Activated CD4-positive, alpha-beta memory T cell treated with anti-CD3 and anti-CD28 coated beads for 36 hours (primary cell): Measurements from ENCODE around the gene MYBPC2. TPM values are rescaled to one million over a fixed set of nuclear protein-coding genes. Genes with fewer than 3 reads are reported as not detected.

Experiments used
- CTCF ChIA-PET: fragments of 350-600 bp; sonication (Branson Sonifier 250); formaldehyde crosslinking; loops from one replicate; lab custom pipeline; 2021; ENCODE audit warnings: antibody characterized with exemption, inconsistent platforms; lab: Charles Lee
- POLR2A ChIA-PET: fragments of 350-600 bp; sonication (Branson Sonifier 250); formaldehyde crosslinking; loops from one replicate; lab custom pipeline; 2021; ENCODE audit warnings: antibody characterized with exemption; lab: Charles Lee
- DNase-seq: peaks from one replicate; pipeline ENCODE4 v3.0.0-alpha.2; 2020
- H3K27ac Mint-ChIP-seq: one replicate; pipeline ENCODE4 v1.8.0; 2021; ENCODE audit warnings: mixed read lengths
- H3K27me3 Mint-ChIP-seq: one replicate; pipeline ENCODE4 v1.8.0; 2021; ENCODE audit warnings: mixed read lengths
- H3K36me3 Mint-ChIP-seq: one replicate; pipeline ENCODE4 v1.8.0; 2021; ENCODE audit warnings: mixed read lengths
- H3K4me1 Mint-ChIP-seq: one replicate; pipeline ENCODE4 v1.8.0; 2021; ENCODE audit warnings: low read depth, mixed read lengths
- H3K4me3 Mint-ChIP-seq: one replicate; pipeline ENCODE4 v1.8.0; 2021; ENCODE audit warnings: mild to moderate bottlenecking, mixed read lengths
- H3K9me3 Mint-ChIP-seq: one replicate; pipeline ENCODE4 v1.8.0; 2021; ENCODE audit warnings: mixed read lengths
- intact Hi-C: fragments of 100-400 bp; cut with micrococcal nuclease; formaldehyde crosslinking; loops from one replicate; pipeline ENCODE4 v1.15.1; 2023
- total RNA-seq, 2 experiments: library from RNA; stranded (reverse); gene quantifications; one replicate each; pipeline ENCODE4 v1.2.3, GENCODE V29; 2021

Gene MYBPC2
- total RNA-seq, 2 experiments from 2014 or later, result 0.38 to 0.94 TPM

GRCh38 chr19:50479761-50480251 is 47.1 kb downstream of the MYBPC2 start:
- H3K4me1 Mint-ChIP-seq, result peaks cover 22% of the 10 kb centered on the region
- H3K36me3 Mint-ChIP-seq, result peaks cover 27% of the 10 kb centered on the region
- ChIA-PET CTCF (interaction anchor here (0.7 to 1.7 kb wide), 2 partner anchors 111 to 128 kb away, joined by 3 to 8 read pairs; no protein-coding TSS in a partner anchor), POLR2A (no interaction called here)
- H3K9me3 Mint-ChIP-seq, result no peaks in the 10 kb centered on the region
- DNase-seq, result no peak
- no peaks in the 10 kb centered on the region for H3K27me3 Mint-ChIP-seq
- H3K27ac Mint-ChIP-seq, result no peak overlapping the region
- no peak overlapping the region for H3K4me3 Mint-ChIP-seq
- intact Hi-C loops, result no loop called here

GRCh38 chr19:50480281-50481111 is 47.8 kb downstream of the MYBPC2 start:
- Mint-ChIP-seq H3K9me3 (no peaks in the 10 kb centered on the region), H3K4me1 (peaks cover 22% of the 10 kb centered on the region), H3K4me3 (no peak overlapping the region), H3K27ac (no peak overlapping the region), H3K27me3 (no peaks in the 10 kb centered on the region), H3K36me3 (peaks cover 30% of the 10 kb centered on the region)
- ChIA-PET POLR2A (no interaction called here), CTCF (no interaction called here)
- DNase-seq, result no peak
- intact Hi-C loops, result no loop called here

GRCh38 chr19:50481351-50482149 is 48.9 kb downstream of the MYBPC2 start:
- H3K4me3 Mint-ChIP-seq, result no peak overlapping the region
- H3K27ac Mint-ChIP-seq, result no peak overlapping the region
- POLR2A ChIA-PET, result no interaction called here
- intact Hi-C loops, result no loop called here
- DNase-seq, result no peak
- no peaks in the 10 kb centered on the region for H3K27me3 Mint-ChIP-seq
- H3K9me3 Mint-ChIP-seq, result peaks cover 2% of the 10 kb centered on the region
- CTCF ChIA-PET, result no interaction called here
- H3K4me1 Mint-ChIP-seq, result peaks cover 20% of the 10 kb centered on the region
- H3K36me3 Mint-ChIP-seq, result peaks cover 29% of the 10 kb centered on the region

GRCh38 chr19:50482271-50482855 is 49.7 kb downstream of the MYBPC2 start:
- Mint-ChIP-seq H3K9me3 (peaks cover 5% of the 10 kb centered on the region), H3K4me1 (peaks cover 14% of the 10 kb centered on the region), H3K4me3 (no peak overlapping the region), H3K36me3 (peaks cover 25% of the 10 kb centered on the region), H3K27ac (no peak overlapping the region), H3K27me3 (no peaks in the 10 kb centered on the region)
- DNase-seq, result no peak
- POLR2A ChIA-PET, result no interaction called here
- intact Hi-C loops, result no loop called here
- CTCF ChIA-PET, result interaction anchor here (1.9 kb wide), 1 partner anchor 74 kb away, joined by 6 read pairs; no protein-coding TSS in a partner anchor

GRCh38 chr19:50482916-50483315 is 50.2 kb downstream of the MYBPC2 start:
- intact Hi-C loops, result no loop called here
- no peak overlapping the region for H3K4me3 Mint-ChIP-seq
- no peak overlapping the region for H3K27ac Mint-ChIP-seq
- peaks cover 5% of the 10 kb centered on the region for H3K9me3 Mint-ChIP-seq
- peaks cover 20% of the 10 kb centered on the region for H3K36me3 Mint-ChIP-seq
- no peaks in the 10 kb centered on the region for H3K27me3 Mint-ChIP-seq
- ChIA-PET POLR2A (no interaction called here), CTCF (interaction anchor here (1.9 kb wide), 1 partner anchor 73 kb away, joined by 6 read pairs; no protein-coding TSS in a partner anchor)
- DNase-seq, result no peak
- peaks cover 8% of the 10 kb centered on the region for H3K4me1 Mint-ChIP-seq

GRCh38 chr19:50485284-50485955 is 52.7 kb downstream of the MYBPC2 start:
- Mint-ChIP-seq H3K27ac (no peak overlapping the region), H3K4me3 (no peak overlapping the region), H3K36me3 (peaks cover 16% of the 10 kb centered on the region), H3K27me3 (no peaks in the 10 kb centered on the region), H3K9me3 (peaks cover 5% of the 10 kb centered on the region), H3K4me1 (peaks cover 2% of the 10 kb centered on the region)
- CTCF ChIA-PET, result no interaction called here
- DNase-seq, result no peak
- intact Hi-C loops, result no loop called here
- POLR2A ChIA-PET, result no interaction called here

- Mint-ChIP-seq H3K9me3 (peaks cover 5% of the 10 kb centered on the region), H3K27ac (no peak overlapping the region), H3K36me3 (peaks cover 13% of the 10 kb centered on the region), H3K4me1 (peaks cover 14% of the 10 kb centered on the region), H3K27me3 (no peaks in the 10 kb centered on the region), H3K4me3 (no peak overlapping the region)
- POLR2A ChIA-PET, result no interaction called here
- CTCF ChIA-PET, result interaction anchor here (0.6 to 1.4 kb wide), 8 partner anchors 8 to 296 kb away, joined by 3 to 5 read pairs (median 4); partner anchors contain the start of gene JOSD2
- DNase-seq, result peak; percentile 80
- intact Hi-C loops, result no loop called here
These were observed 54.3 kb downstream of the MYBPC2 start for GRCh38 chr19:50486823-50487515.

GRCh38 chr19:50488389-50489194 is 55.9 kb downstream of the MYBPC2 start:
- H3K9me3 Mint-ChIP-seq, result peaks cover 5% of the 10 kb centered on the region
- POLR2A ChIA-PET, result no interaction called here
- intact Hi-C loops, result no loop called here
- no peak overlapping the region for H3K4me3 Mint-ChIP-seq
- H3K4me1 Mint-ChIP-seq, result peaks cover 19% of the 10 kb centered on the region
- CTCF ChIA-PET, result interaction anchor here (0.9 to 1.6 kb wide), 2 partner anchors 21 to 68 kb away, joined by 3 to 4 read pairs; no protein-coding TSS in a partner anchor
- no peaks in the 10 kb centered on the region for H3K27me3 Mint-ChIP-seq
- no peak overlapping the region for H3K27ac Mint-ChIP-seq
- DNase-seq, result no peak
- peaks cover 5% of the 10 kb centered on the region for H3K36me3 Mint-ChIP-seq

GRCh38 chr19:50489461-50490011 is 56.8 kb downstream of the MYBPC2 start:
- Mint-ChIP-seq H3K9me3 (peaks cover 5% of the 10 kb centered on the region), H3K27me3 (no peaks in the 10 kb centered on the region), H3K27ac (no peak overlapping the region), H3K36me3 (peaks cover 5% of the 10 kb centered on the region), H3K4me3 (no peak overlapping the region), H3K4me1 (peaks cover 19% of the 10 kb centered on the region)
- intact Hi-C loops, result no loop called here
- ChIA-PET POLR2A (no interaction called here), CTCF (no interaction called here)
- DNase-seq, result no peak

- no peaks in the 10 kb centered on the region for H3K27me3 Mint-ChIP-seq
- peaks cover 5% of the 10 kb centered on the region for H3K9me3 Mint-ChIP-seq
These were observed 57.7 kb downstream of the MYBPC2 start for GRCh38 chr19:50490411-50490811.

More at GRCh38 chr19:50490411-50490811, 57.7 kb downstream of the MYBPC2 start:
- ChIA-PET POLR2A (no interaction called here), CTCF (no interaction called here)
- intact Hi-C loops, result no loop called here
- Mint-ChIP-seq H3K27ac (no peak overlapping the region), H3K4me3 (no peak overlapping the region), H3K4me1 (peaks cover 19% of the 10 kb centered on the region), H3K36me3 (peaks cover 3% of the 10 kb centered on the region)
- no peak for DNase-seq
